Activated T-helper 1 cell treated with Interleukin-2 at 50 U/mL for 16 hours (primary cell): ENCODE measurements around the gene PMEPA1.

Experiments used
- DNase-seq: peaks from one replicate; pipeline ENCODE4 v3.0.0-alpha.2; 2020; ENCODE audit warnings: low read depth

PMEPA1 gene, protein sequence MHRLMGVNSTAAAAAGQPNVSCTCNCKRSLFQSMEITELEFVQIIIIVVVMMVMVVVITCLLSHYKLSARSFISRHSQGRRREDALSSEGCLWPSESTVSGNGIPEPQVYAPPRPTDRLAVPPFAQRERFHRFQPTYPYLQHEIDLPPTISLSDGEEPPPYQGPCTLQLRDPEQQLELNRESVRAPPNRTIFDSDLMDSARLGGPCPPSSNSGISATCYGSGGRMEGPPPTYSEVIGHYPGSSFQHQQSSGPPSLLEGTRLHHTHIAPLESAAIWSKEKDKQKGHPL

GRCh38 chr20:57709823-57710799 is at the start of gene PMEPA1:
PMEPA1 (minus strand) TSS chr20:57710015; CDS start chr20:57709582, 433 bp downstream.
- DNase-seq = peak; percentile 90

DNA sequence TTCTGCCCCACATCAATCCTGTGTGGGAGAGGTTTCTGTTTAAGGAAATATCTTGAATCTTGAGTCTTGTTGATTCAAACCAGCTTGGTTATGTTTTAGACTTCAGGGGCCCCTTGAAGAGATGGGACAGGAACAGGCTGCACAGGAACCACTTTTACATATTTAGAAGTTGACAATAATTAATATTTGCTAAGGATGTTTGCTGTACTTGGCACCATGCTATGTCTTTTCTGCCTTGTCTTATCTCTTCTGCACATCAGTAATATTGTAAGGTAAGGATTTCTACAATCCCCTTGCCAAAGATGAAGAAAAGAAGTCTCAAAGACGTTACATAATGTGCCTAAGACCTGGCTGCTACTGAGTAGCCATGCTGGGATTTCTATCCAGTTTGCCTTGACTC is 48.0 kb upstream of the PMEPA1 start:
- no peak for DNase-seq

DNA sequence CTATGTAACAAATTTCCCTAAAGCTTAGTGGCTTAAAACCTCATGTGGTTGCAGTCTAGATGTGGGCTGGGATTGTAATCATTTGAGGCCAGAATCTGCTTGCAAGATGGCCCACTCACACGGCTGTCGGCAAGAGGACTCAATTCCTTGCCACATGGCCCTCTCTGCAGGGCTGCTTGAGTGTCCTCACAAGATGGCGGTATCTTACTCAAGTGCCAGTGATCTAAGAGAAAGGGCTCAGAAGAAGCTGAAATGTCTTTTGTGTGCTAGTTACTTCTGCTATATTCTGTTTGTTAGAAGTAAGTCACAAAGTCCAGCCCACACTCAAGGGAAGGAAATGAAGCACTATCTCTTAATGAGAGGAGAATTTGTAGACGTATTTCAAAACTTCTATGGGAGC is 47.1 kb upstream of the PMEPA1 start:
- no peak for DNase-seq

DNA sequence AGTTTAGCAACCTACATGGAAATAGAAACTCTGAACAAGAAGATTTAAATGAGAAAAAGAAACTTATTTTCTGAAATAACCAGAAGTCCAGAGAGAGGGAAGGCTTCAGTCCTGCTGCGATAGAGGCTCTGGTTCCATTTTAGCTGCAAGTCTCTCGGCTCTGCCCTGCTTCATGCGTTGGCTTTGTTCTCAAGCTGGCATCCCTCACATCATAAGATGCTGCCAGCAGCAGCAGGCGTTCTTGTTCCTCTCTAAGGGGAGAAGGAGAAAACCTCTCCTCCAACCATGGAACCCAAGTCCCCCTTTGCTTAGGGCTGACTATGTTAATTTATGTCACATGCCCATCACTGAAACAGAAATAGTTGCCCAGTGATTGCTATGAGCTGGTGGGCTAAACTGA is 46.4 kb upstream of the PMEPA1 start:
- DNase-seq = no peak

GRCh38 chr20:57755609-57756008 is 45.8 kb upstream of the PMEPA1 start:
- DNase-seq = no peak

DNA sequence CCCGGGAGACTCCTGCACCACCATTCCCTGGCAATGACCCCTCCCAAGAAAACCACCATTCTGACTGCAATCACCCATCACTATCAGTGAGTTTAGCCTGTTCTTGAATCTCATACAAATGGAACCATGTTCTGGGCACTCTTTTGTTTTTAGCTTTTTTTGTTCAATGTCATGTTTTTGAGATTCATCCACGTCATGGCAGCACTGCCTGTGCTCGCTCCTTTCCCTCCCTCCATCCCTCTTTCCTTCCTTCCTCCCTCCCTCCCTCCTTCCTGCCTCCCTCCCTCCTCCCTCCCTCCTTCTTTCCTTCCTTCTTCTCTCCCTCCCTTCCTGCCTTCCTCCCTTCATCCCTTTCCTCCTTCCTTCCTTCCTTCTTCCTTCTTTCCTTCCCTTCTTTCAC is 44.4 kb upstream of the PMEPA1 start:
- no peak for DNase-seq

DNA sequence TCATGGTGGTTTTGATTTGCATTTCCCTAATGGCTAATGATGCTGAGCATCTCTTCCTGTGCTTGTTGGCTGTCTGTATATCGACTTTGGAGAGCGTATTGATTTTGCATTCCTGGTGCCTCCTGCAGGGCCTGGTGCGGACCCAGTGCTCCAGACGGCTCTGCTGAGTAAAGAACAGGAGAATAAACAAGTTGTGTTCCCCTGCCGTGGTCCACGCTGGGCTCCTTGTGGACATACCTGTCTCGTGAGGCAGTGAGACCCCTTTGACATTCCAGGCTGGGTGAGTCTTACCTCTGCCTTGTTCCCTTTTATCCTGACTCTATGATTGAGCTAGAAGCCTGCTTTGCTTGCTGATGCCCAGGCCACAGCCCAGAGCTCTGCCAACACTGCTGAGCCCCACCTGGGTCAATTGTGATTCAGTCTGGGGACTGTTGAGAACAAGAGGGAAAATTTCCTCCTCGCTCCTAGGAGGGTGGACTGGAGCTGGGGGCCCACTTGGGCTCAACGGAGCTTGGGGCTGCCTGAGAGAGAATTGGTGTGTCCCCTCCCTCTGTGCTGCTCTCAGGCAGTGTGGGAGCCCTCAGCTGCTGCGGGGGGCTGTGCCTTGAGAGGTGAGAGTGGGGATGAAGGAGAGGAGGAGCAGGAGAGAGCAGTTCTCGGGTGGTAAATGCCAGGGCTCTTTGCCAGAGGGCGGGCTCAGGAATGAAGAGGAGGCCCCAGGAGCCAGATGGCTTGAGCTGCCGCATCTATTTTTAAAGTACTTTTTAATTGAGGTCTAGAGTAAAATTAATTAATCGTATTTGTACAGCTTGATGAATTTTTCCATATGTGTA is 43.7 kb upstream of the PMEPA1 start:
- no peak for DNase-seq

DNA sequence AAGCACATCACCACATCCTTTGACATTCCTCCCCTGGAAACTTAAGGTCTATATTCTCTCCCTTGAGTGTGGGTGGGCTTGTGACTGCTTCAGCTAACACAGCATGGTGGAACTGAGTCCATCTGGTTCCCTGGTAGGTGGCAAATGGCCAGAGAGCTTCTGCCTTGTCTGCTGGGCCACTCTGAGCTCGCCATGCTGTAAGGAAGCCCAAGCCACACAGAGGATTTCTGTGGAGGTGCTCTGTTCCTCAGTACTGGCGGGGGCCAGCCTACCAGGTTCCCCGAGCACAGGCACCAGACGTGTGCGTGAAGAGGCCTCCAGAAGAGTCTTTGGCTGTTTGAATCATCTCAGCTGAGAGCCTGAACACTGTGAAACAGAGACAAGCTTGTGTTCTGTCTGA is 41.6 kb upstream of the PMEPA1 start:
- DNase-seq = no peak

GRCh38 chr20:57749869-57750268 is 40.1 kb upstream of the PMEPA1 start:
- no peak for DNase-seq

GRCh38 chr20:57749131-57749690 is 39.4 kb upstream of the PMEPA1 start:
- no peak for DNase-seq

GRCh38 chr20:57748601-57749130 is 38.9 kb upstream of the PMEPA1 start:
- peak; percentile 23 for DNase-seq

DNA sequence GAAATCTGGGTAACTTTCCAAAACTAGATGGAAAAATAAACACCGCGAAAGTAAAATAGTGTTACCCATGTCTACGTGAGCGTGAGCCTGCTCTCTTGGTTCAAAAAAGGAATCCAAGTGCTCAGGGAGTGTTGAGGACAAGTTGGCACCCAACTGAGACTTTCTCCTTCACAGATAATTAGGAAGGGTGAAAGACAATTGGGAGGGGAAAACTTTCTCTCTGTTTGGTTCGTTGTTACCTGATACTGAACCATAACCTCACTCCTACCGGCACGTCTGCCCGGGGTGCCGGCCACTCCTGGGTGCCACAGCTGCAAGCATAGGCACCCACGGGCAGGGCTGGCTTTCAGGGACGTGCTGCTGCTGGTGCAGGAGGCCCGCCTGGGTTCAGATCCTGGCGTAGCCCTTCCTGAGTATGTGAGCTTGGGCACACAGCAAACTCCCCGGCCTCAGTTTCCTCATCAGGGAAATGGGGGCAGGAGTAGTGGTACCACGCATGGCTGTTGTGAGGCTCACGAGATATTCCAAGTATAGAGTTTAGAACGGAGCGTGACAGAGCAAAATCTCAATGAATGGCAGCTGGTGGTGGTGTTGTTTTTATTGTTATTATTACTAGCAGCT is 38.2 kb upstream of the PMEPA1 start:
- DNase-seq = no peak

DNA sequence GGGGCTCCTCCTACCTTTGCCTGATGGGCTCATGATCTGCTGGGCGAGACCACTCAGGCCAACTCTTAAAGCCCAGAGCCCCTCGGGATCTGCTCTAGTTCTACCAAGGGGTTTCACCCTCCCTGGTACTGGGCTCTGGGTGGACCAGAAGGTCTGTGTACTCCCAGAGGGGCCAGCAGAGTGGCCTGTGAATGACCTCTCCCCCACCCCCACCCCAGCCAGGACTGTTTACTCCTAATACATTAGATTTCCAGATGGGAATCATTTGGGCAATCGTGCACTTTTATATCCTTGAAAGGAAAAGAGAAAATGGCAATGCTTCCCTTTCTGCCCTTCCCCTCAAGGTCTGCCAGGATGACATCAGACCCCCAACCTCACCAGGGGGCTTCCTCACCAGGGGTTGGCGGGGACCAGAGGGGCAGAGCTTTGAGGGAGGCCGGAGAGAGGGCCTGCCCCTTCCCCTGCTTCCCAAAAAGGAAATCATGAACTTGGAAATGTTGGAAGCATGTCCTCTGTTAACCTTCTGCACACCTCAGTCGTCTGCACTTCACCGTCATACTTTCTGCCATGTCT is 37.1 kb upstream of the PMEPA1 start:
- DNase-seq = no peak

DNA sequence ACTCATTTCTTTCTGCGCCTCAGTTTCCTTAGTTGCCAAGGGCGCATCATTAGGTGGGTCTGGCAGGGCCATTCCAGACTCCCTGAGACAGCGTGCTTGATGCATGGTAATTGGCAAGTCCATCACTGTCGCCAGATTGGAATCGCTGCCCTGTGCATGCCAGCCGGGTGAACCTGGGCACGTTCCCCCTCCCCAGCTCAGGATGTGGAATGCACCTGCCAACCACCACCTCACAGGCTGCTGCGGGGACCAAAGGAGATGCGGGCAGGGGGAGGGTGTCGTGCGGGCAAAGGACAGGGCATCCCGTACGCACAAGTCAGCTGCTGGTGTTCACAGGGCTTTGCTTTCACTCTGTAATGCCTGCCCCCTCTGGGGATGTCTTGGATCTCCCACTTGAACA is 36.4 kb upstream of the PMEPA1 start:
- DNase-seq = no peak

GRCh38 chr20:57744206-57744605 is 34.4 kb upstream of the PMEPA1 start:
- no peak for DNase-seq

DNA sequence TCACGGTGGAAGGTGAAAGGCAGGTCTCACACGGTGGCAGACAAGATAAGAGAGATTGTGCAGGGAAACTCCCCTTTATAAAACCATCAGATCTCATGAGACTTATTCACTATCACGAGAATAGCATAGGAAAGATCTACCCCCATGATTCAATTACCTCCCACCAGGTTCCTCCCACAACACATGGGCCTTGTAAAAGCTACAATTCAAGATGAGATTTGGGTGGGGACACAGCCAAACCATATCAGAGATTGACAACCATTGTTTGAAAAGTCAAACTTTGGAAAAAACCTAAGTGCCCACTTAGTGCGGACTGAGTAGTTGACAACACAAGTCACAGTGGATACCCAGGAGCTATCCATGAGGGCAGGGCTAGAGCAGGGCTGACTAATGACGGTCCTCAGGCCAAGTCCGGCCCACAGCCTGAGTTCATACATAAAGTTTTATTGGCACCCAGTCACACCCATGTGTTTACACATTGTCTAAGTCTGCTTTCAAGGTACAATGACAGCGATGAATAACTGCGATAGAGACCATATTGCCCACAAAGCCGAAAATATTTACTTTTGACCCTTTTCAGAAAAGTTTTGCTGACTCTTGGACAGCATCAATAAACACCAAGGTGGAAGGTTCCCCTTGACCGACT is 33.8 kb upstream of the PMEPA1 start:
- no peak for DNase-seq

DNA sequence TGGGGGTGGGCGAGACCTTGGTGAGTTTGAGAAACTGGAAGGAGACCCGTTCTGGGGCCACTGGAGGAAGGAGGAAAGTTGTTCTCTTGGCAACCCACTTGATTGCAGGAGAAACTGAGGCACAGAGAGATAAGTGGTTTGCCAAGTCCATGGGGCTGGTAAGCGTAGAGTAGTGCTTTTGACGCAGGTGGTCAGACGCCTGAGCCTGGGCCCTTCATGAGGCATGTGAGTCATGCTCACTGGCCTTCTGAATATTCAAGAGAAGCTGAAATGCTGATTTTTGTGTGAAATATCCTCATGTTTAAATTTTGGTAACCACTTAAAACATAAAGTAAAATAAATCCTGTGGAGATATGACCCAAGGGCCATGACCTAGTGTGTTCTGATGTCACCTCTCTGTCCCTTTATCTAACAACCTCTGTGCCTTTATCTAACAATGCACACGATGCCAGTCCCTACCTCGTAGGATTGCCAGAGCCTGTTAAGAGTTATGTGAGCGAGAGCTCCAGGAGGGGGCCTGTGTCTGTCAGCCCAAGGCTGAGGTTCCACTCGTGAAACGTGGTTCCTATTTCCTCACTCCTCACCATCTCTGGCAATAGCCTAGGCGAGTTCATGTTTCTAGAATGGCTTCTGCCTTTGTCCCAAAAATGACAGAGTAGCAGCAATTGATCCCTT is 32.8 kb upstream of the PMEPA1 start:
- DNase-seq = no peak

GRCh38 chr20:57738484-57738883 is 28.7 kb upstream of the PMEPA1 start:
- no peak for DNase-seq

- no peak for DNase-seq
Observed at GRCh38 chr20:57738053-57738452, 28.2 kb upstream of the PMEPA1 start.

DNA sequence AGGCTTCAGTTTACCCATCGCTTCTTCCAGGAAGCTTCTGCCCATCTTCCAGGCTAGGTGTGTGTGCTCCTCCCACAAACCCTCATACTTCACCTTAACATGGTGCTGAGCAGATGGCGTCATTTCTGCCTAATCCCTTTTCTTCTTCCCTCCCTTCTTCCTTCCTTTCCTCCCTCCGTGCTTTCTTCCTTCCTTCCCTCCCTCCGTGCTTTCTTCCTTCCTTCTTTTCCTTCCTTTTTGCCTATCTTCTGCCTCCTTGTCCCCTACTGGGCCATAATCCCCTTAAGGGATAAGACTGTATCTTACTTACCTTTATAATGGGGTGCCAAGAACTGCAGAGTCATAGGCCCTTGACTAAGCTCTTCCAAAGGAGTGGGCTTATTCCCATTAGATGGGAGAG is 27.5 kb upstream of the PMEPA1 start:
- no peak for DNase-seq
